Stomach smooth muscle (tissue), 2 donors: ENCODE data around the gene ARAP1.

Experiments
- H3K27ac ChIP-seq: one replicate; pipeline ENCODE4 v1.7.0; 2013; ENCODE audit warnings: mild to moderate bottlenecking, low read length, inconsistent platforms
- H3K27me3 ChIP-seq, 2 donors: one replicate each; pipeline ENCODE4 v1.7.0; 2013; ENCODE audit warnings: low read length in 2 of 2; ENCODE audit not compliant: insufficient read depth in 2 of 2, control insufficient read depth in 1 of 2
- H3K36me3 ChIP-seq, 2 donors: one replicate each; pipeline ENCODE4 v1.7.0; 2013; ENCODE audit warnings: low read length in 2 of 2; ENCODE audit not compliant: control insufficient read depth in 2 of 2, insufficient read depth in 2 of 2
- H3K4me1 ChIP-seq: one replicate; pipeline ENCODE4 v1.7.0; 2013; ENCODE audit warnings: low read length; ENCODE audit not compliant: control insufficient read depth, insufficient read depth
- H3K4me3 ChIP-seq, 2 donors: one replicate each; pipeline ENCODE4 v1.7.0; 2013; ENCODE audit warnings: low read length in 2 of 2
- H3K9ac ChIP-seq, 2 donors: one replicate each; pipeline ENCODE4 v1.7.0; 2013; ENCODE audit warnings: low read length in 2 of 2, mild to moderate bottlenecking in 1 of 2
- H3K9me3 ChIP-seq, 2 donors: one replicate each; pipeline ENCODE4 v1.7.0; 2013; ENCODE audit warnings: low read length in 2 of 2; ENCODE audit not compliant: control insufficient read depth in 2 of 2
- donor health status: healthy.
- donor health status: Pancreatic carcinoma.

Gene ARAP1

DNA sequence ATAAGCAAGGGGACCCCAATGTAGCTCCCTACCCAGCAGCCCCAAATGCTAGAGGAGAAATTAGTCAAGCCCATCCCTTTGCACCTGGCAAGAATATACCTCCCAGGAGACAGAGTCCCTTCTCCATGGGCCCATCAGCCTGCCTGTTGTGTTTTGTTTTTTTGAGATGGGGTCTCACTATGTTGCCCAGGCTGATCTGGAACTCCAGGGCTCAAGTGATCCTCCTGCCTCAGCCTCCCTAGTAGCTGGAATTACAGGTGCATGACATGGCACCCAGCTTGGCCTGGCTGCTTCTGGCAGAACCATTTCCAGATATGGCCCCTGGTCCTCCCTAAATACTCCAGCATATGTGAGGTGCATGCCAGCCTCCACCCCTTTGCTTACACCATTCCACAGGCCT, 100.1 kb downstream of the ARAP1 start:
- H3K9me3 ChIP-seq = no peaks in the 10 kb centered on the region
- H3K9ac ChIP-seq = no peak overlapping the region
- H3K4me3 ChIP-seq = no peak overlapping the region

DNA sequence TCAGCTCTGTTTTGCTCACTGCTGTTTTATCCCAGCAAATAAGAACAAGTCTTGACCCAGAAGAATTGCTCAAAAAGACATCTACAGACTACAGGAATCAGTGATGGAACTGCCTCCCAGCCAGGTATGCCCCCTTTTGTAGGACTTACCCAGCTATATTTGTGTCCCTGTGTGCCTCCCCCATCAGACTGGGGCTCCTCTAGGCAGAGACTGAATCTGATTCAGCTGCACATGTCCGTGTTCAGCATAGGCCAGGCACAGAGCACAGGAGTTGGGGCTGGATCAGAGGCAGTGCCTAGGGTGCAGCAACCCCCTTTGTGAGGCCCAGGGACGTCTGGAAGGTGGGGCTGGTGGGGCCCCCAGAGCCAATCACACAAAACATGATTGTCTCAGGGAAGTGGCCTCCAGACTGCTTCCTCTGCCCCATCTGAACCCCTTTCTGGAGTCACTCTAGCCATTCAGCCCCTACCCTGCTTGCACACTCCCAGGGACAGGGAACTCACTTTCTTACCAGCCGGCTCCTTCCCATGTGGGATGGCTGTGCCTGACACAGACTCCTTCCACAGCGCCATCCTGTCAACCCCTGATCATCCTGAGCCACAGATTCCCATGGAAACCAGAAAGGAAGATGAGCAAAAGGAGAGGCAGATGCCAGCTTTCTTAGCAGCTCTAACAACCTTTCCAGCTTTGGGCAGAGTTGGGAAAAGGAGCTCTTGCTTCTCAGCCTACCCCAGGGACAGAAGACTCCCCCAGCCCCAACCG, 102.8 kb downstream of the ARAP1 start:
- no peaks in the 10 kb centered on the region for H3K4me1 ChIP-seq
- H3K9me3 ChIP-seq = no peaks in the 10 kb centered on the region
- no peak overlapping the region for H3K9ac ChIP-seq
- H3K4me3 ChIP-seq = no peak overlapping the region
- no peak overlapping the region for H3K27ac ChIP-seq
- H3K36me3 ChIP-seq = no peaks in the 10 kb centered on the region
- H3K27me3 ChIP-seq = no peaks in the 10 kb centered on the region

More for the DNA sequence above, 100.1 kb downstream of the ARAP1 start:
- Histone ChIP-seq H3K27me3 (no peaks in the 10 kb centered on the region), H3K4me1 (no peaks in the 10 kb centered on the region), H3K36me3 (no peaks in the 10 kb centered on the region), H3K27ac (no peak overlapping the region)

DNA sequence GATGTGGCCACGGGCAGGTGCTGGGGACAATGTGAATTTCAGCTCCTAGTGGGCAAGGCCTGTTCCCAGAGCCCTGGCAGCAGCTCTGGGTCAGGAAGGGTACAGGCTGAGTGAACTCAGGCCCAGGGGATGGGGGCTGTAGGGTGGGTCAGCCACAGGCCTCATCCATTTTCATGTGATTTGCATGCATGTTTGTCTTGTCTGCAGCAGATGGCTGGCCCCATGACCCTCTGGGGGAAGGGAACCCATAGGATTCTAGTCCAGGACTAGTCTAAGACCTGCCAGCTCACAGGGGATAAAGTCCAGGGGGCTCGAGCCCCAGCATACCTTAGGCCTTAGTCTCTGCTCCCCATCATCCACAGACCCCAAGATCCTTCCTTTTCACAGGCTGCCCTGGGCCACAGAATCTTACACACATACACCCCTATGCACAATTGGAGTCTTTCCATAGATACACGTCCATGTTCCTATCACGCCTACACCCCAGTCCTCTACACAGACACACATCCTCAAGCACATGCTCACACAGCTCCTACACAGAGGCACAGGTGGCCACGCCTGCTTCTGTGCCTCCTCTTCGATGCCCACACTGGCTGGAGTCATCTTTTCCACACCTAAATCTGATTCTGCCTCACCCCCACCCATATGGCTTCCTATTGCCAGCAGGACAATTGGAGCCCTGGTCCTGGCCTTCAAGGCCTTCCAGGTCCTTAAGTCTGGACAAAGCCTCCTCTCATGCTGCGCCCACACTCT, 103.6 kb downstream of the ARAP1 start:
- Histone ChIP-seq H3K9ac (no peak overlapping the region), H3K4me1 (peaks cover 1% of the 10 kb centered on the region), H3K27ac (no peak overlapping the region), H3K4me3 (no peak overlapping the region), H3K27me3 (no peaks in the 10 kb centered on the region), H3K36me3 (no peaks in the 10 kb centered on the region), H3K9me3 (no peaks in the 10 kb centered on the region)

DNA sequence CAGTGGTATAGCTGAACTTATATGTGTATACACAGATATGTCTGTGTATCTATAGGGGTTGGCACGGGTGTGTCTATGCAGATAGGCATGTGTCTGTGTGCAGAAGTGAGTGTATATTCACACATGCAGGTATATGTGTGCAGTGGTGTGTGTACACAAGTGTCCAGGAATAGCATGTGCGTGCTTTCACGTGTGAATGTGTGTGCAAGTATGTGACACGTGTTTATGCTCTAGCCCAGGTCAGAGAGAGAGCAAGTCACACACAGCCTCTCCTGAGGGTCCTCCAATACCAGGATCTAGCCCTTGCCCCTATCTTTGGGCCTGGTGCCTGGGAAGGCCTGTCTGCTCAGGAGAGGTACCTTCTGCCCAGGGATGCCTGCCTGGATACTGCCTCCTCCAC, 104.3 kb downstream of the ARAP1 start:
- H3K9me3 ChIP-seq = no peaks in the 10 kb centered on the region
- no peak overlapping the region for H3K9ac ChIP-seq
- H3K27me3 ChIP-seq = no peaks in the 10 kb centered on the region
- H3K36me3 ChIP-seq = no peaks in the 10 kb centered on the region
- no peak overlapping the region for H3K4me3 ChIP-seq
- H3K4me1 ChIP-seq = peaks cover 7% of the 10 kb centered on the region
- H3K27ac ChIP-seq = no peak overlapping the region

DNA sequence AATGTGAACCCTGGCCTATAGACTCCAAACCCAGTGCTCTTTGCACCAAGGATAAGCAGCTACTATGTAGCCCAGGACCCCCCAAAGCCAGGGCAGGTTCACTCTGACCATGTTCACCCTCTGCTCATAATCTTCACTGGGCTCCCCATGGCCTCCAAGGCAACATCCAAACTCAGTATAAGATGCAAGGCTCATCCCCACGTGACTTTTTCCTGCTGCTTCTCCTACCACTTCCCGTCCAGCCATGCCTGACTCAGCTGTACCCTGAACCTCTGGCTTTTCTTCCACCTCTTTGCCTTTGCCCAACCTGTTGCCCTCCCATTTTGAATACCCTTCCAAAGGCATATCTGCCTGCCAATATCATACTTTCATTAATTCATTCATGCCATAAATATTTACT, 105.7 kb downstream of the ARAP1 start:
- Histone ChIP-seq H3K36me3 (no peaks in the 10 kb centered on the region), H3K9me3 (no peaks in the 10 kb centered on the region), H3K9ac (no peak overlapping the region), H3K4me3 (no peak overlapping the region), H3K27me3 (no peaks in the 10 kb centered on the region), H3K4me1 (peaks cover 18% of the 10 kb centered on the region), H3K27ac (no peak overlapping the region)

DNA sequence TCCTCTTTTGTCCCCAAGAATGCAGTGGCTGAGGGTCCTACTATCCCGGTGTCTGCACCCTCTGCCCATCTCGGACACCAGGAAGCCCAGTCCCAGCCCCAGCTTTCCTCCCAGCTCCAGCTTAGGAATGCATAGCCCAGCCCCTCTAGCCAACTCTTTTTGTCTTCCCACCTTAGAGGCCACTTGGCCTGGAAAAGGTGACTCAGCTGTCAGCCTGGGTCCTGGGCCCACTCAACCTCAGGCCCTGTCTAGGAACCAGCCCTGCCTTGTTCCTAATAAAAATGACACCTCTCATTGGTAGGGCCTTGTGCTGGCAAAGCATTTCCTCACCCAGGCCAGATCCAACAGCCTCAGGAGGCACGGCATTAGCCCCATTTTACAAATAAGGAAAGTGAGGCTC, 106.2 kb downstream of the ARAP1 start:
- no peaks in the 10 kb centered on the region for H3K27me3 ChIP-seq
- peaks cover 21% of the 10 kb centered on the region for H3K4me1 ChIP-seq
- no peak overlapping the region for H3K4me3 ChIP-seq
- no peaks in the 10 kb centered on the region for H3K9me3 ChIP-seq
- no peak overlapping the region for H3K9ac ChIP-seq
- H3K27ac ChIP-seq = no peak overlapping the region
- no peaks in the 10 kb centered on the region for H3K36me3 ChIP-seq

DNA sequence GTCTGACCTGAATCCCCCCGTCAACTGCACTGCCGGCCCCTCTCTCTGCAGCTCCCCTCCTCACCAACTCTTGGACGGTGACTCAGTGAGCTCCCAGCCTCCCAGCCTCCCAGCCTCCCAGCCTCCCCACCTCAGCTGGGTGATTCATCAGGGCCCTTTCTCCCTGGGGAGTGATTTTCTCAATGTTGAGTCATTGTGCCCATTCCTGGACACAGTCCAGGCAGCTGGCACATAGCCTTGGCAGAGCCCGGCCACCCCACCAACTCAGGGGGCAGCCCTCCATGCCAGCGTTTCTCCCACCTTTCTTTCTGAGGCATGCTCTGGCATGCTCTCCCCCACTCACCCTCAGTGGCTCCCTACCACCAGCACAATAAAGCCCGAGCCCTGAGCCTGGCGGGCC, 108.7 kb downstream of the ARAP1 start:
- H3K27me3 ChIP-seq = no peaks in the 10 kb centered on the region
- peak overlapping the region; percentile 61 to 73 for H3K4me3 ChIP-seq
- H3K9ac ChIP-seq = no peak overlapping the region
- H3K36me3 ChIP-seq = no peaks in the 10 kb centered on the region
- no peak overlapping the region for H3K27ac ChIP-seq
- no peaks in the 10 kb centered on the region for H3K9me3 ChIP-seq
- H3K4me1 ChIP-seq = peaks cover 39% of the 10 kb centered on the region

DNA sequence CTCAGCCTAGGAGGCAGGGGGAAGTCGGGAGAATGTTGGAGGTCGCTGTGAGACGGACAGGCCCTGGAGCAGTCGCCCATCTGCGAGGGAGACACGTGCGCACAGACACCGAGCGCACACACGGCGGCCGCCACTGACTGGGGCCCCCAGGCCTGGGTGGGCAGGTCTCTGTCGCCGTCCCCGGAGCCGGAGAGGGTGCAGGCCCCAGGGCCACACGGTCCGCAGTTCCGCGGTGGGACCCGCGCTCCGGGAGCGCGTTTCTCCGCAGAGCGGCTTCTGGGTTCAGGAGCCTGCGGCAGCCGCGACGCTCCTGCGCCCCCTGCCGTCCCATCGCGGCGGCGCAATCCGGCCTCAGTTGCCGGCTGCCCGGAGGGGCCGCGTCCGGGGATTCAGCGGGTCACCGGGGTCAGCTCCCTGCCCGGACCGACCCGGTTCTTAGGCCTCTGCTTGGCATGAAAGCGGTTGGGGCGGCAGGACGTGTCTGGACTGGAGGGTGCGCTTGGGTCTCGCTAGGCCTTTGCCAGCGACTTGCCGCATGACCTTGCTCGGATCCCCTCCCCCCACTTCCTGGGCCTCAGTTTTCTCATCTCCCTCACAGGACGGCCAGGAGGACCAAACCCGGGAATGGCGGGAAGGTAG, 109.2 kb downstream of the ARAP1 start:
- no peaks in the 10 kb centered on the region for H3K9me3 ChIP-seq
- no peak overlapping the region for H3K27ac ChIP-seq
- no peaks in the 10 kb centered on the region for H3K36me3 ChIP-seq
- peak overlapping the region; percentile 61 to 73 for H3K4me3 ChIP-seq
- peaks cover 44% of the 10 kb centered on the region for H3K4me1 ChIP-seq
- H3K9ac ChIP-seq = peak overlapping the region in 1 of 2 donors; percentile 51
- no peaks in the 10 kb centered on the region for H3K27me3 ChIP-seq

DNA sequence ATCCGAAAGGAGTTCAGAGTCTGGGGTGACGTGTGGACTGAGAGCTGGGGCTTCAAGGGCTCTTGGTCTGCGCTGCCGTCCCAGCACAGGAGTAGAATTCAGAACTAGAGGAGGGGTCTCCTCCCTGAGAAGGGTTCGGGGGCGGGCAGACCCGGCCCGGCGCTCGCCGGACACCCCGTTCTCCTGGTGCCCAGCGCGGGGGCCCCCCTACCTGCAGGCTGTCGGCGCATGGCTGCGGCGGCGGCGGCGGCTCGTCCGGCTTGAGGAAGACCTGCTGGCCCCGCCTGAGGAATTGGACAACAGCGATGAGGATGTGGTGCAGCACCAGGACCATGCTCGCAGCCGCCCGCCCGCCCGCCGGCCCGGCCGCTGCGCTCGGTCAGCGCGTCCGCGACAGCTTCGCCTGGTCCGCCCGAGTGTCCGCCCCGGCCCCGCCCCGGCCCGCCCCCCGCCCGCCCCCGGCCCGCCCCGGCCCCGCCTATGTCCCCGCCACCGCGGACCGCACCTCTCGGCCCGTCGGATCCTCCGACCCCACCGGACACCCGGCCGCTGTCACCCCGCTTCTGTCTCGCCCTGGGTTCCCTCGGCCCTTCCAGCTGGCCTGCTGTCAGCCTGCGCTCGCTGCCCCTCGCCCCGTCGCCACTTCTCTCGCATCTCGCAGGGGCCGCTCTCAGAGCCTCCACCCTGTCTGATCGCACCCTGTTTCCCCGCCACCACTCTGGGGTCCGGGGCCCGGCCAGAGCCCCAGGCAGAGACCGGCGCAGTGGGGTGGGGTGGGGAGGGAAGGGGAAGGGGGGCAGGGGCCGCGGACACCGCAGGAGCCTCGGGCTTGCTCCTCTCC, 109.9 kb downstream of the ARAP1 start:
- H3K4me3 ChIP-seq = peak overlapping the region; percentile 75 to 81
- no peaks in the 10 kb centered on the region for H3K36me3 ChIP-seq
- no peaks in the 10 kb centered on the region for H3K27me3 ChIP-seq
- peak overlapping the region; percentile 17 to 62 for H3K9ac ChIP-seq
- H3K9me3 ChIP-seq = no peaks in the 10 kb centered on the region
- no peak overlapping the region for H3K27ac ChIP-seq
- H3K4me1 ChIP-seq = peaks cover 50% of the 10 kb centered on the region

DNA sequence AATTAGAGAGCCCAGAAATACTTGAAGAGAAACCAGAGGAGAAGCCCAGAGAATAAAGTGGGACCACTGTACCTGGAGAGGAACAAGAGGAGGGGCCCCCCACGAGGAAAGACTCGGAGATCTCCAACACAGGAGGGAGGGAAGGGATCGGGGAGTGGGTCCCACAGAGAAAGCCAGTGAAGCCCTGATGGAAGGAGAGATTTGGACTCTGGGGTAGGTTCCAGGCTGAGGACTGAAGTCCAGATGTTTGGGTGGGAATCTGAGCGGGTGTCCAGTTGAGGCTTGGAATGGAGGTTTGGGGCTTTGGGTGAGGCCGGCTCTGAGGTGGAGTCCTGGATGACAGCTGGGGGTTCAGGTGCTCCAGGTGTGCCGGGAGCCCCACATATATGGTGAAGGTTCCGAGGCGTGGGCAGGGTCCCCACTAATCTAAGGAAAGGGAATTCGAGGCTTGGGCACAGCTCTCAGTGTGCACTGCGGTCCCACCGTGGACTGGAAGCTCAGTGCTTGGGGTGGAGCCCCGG, 110.6 kb downstream of the ARAP1 start:
- H3K9ac ChIP-seq = peak overlapping the region; percentile 17 to 62
- no peaks in the 10 kb centered on the region for H3K9me3 ChIP-seq
- no peaks in the 10 kb centered on the region for H3K36me3 ChIP-seq
- H3K4me3 ChIP-seq = peak overlapping the region; percentile 75 to 81
- peaks cover 56% of the 10 kb centered on the region for H3K4me1 ChIP-seq
- H3K27me3 ChIP-seq = no peaks in the 10 kb centered on the region
- no peak overlapping the region for H3K27ac ChIP-seq
